Measurements from ENCODE around the gene PRKCE.

DNA sequence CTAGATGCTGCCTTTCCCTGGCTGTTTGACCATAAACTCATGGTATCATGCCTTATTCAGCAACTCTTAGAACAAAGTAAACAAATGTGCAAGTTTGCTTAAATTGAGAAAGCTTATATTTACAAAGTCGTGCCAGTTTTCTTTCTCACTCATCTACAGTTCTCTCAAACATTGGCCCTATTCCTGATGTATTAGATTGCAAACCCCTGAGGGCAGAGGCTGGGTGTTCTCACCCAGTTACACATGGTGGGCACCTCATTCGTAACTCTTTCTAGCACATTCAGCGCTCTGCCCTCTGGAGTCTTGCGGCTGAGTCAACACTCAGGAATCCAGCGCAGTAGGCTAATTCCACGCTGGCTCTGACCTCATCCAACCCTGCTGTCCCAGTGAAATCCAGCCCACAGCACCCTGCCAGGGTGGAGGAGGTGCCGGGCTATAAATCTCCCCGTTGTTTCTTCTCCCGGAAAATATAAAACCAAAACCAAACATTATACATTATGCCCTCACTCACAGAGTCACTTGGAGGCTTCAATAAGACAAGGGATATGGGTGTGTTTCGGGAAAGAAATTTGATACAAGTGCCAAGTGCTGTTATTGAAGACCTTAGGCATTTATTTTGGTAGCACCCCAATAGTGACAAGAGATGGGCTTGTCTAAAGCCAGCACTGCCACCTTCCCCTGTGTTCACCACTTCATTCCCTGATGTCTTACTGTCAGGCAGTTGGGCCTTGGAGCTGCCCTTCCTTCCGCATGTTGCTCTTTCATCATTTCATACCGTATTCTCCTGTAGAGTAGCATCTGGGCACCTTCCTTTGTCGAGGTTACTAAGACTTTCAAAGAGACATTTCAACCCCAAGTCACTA lies 287.4 kb downstream of the PRKCE start:
- TF ChIP-seq FOXP2 (optimal IDR thresholded peaks at IDR 0.05; ENCODE audit: control extremely low read depth, extremely low read length, insufficient read depth) (peak; percentile 61), POLR2AphosphoS5 (IDR thresholded peaks at IDR 0.05; ENCODE audit: borderline replicate concordance, low read depth, low read length) (no peak)
